ENCODE data around the gene TCFL5. TPM values are rescaled to one million over a fixed set of nuclear protein-coding genes. Genes with fewer than 3 reads are reported as not detected.

TCFL5 gene
- total RNA-seq, 4 donors from 2014 or later, result 12.0 to 28.9 (median 13.8) TPM

- Histone ChIP-seq H3K27me3 (no peaks in the 10 kb centered on the region), H3K4me1 (peaks cover 0 to 36% (median 0%) of the 10 kb centered on the region in 3 donors), H3K36me3 (peaks cover 0 to 100% of the 10 kb centered on the region in 2 donors), H3K4me3 (no peak overlapping the region), H3K27ac (no peak overlapping the region), H3K9me3 (no peaks in the 10 kb centered on the region)
- no peak for ATAC-seq
- 59 to 60% methylated on average over 11 to 13 of the region's 16 CpGs for WGBS, 2 donors (ENCODE audit: low coverage in 1 of 2)
- TF ChIP-seq EP300 (IDR thresholded peaks at IDR 0.05) (no peak), CTCF (IDR thresholded peaks at IDR 0.05) (peak in 1 of 4 experiments; percentile 33)
These were observed 46.0 kb upstream of the TCFL5 start for GRCh38 chr20:62907384-62908317.

GRCh38 chr20:62906647-62907375 lies 45.2 kb upstream of the TCFL5 start:
- WGBS, 2 donors (ENCODE audit: low coverage in 1 of 2), result 80 to 90% methylated on average over 9 to 20 of the region's 31 CpGs
- no peak overlapping the region for H3K4me3 ChIP-seq
- H3K9me3 ChIP-seq, result no peaks in the 10 kb centered on the region
- H3K4me1 ChIP-seq, result peaks cover 0 to 29% (median 0%) of the 10 kb centered on the region in 3 donors
- TF ChIP-seq EP300 (IDR thresholded peaks at IDR 0.05) (no peak), POLR2AphosphoS5 (IDR thresholded peaks at IDR 0.05) (no peak), CTCF (IDR thresholded peaks at IDR 0.05) (no peak), POLR2A (IDR thresholded peaks at IDR 0.05) (no peak)
- no peak overlapping the region for H3K27ac ChIP-seq
- H3K36me3 ChIP-seq, result peaks cover 0 to 100% of the 10 kb centered on the region in 2 donors
- no peaks in the 10 kb centered on the region for H3K27me3 ChIP-seq
- no peak for ATAC-seq

- Histone ChIP-seq H3K4me3 (no peak overlapping the region), H3K4me1 (peaks cover 0 to 25% (median 0%) of the 10 kb centered on the region in 3 donors), H3K36me3 (peaks cover 0 to 100% of the 10 kb centered on the region in 2 donors), H3K27me3 (no peaks in the 10 kb centered on the region), H3K27ac (no peak overlapping the region), H3K9me3 (no peaks in the 10 kb centered on the region)
- 80% methylated on average over 2 of the region's 16 CpGs for WGBS, 2 donors (ENCODE audit: low coverage in 1 of 2)
- no peak for ATAC-seq
- TF ChIP-seq EP300 (IDR thresholded peaks at IDR 0.05) (no peak), POLR2AphosphoS5 (IDR thresholded peaks at IDR 0.05) (no peak), CTCF (IDR thresholded peaks at IDR 0.05) (no peak), POLR2A (IDR thresholded peaks at IDR 0.05) (no peak)
These were observed 44.6 kb upstream of the TCFL5 start for GRCh38 chr20:62906209-62906608.

GRCh38 chr20:62905536-62906117 lies 44.0 kb upstream of the TCFL5 start:
- H3K36me3 ChIP-seq, result peaks cover 0 to 100% of the 10 kb centered on the region in 2 donors
- H3K4me1 ChIP-seq, result peaks cover 0 to 29% (median 0%) of the 10 kb centered on the region in 3 donors
- no peak overlapping the region for H3K4me3 ChIP-seq
- 73 to 92% methylated on average over 7 to 9 of the region's 17 CpGs for WGBS, 2 donors (ENCODE audit: low coverage in 1 of 2)
- no peak for ATAC-seq
- no peak overlapping the region for H3K27ac ChIP-seq
- H3K27me3 ChIP-seq, result no peaks in the 10 kb centered on the region
- TF ChIP-seq CTCF (IDR thresholded peaks at IDR 0.05), result no peak
- TF ChIP-seq EP300 (IDR thresholded peaks at IDR 0.05), result no peak
- TF ChIP-seq POLR2AphosphoS5 (IDR thresholded peaks at IDR 0.05), result no peak
- no peak for TF ChIP-seq POLR2A (IDR thresholded peaks at IDR 0.05)
- H3K9me3 ChIP-seq, result no peaks in the 10 kb centered on the region
